ENCODE results near the gene CDH7. TPM values are rescaled to one million over a fixed set of nuclear protein-coding genes. Genes with fewer than 3 reads are reported as not detected.
A peak's percentile ranks its signal among the peaks of the same experiment; 100 is the strongest.

The CDH7 gene
- total RNA-seq, 1 experiment from 2014 or later: not detected

GRCh38 chr18:65811307-65811706 is 60.5 kb downstream of the CDH7 start:
- CTCF ChIA-PET: interaction anchor here (0.7 kb wide), 1 partner anchor 684 kb away, joined by 4 read pairs; no protein-coding TSS in a partner anchor
- DNase-seq: peak; percentile 4
- H3K9me3 Mint-ChIP-seq (ENCODE audit: low read depth, unreplicated experiment): no peaks in the 10 kb centered on the region
- H3K4me1 Mint-ChIP-seq (ENCODE audit: low read depth, unreplicated experiment): no peaks in the 10 kb centered on the region
- no TSS peak for BruUV-seq (replicated peaks)
- no peak overlapping the region for H3K4me3 Mint-ChIP-seq (ENCODE audit: low read depth, unreplicated experiment)
- intact Hi-C loops (cut with micrococcal nuclease; ENCODE audit: unreplicated experiment): no loop called here
- no peaks in the 10 kb centered on the region for H3K36me3 Mint-ChIP-seq (ENCODE audit: insufficient read depth, unreplicated experiment)
- no peak overlapping the region for H3K27ac Mint-ChIP-seq (ENCODE audit: unreplicated experiment)
- no peak for TF ChIP-seq CTCF (IDR thresholded peaks at IDR 0.05; ENCODE audit: unreplicated experiment)
- H3K27me3 Mint-ChIP-seq (ENCODE audit: unreplicated experiment): no peaks in the 10 kb centered on the region

GRCh38 chr18:65815506-65815905 is 64.7 kb downstream of the CDH7 start:
- no peak for DNase-seq
- H3K27ac Mint-ChIP-seq (ENCODE audit: unreplicated experiment): no peak overlapping the region
- CTCF ChIA-PET: interaction anchor here (0.5 kb wide), 1 partner anchor 46 kb away, joined by 3 read pairs; no protein-coding TSS in a partner anchor

GRCh38 chr18:65817178-65817577 is 66.4 kb downstream of the CDH7 start:
- no TSS peak for BruUV-seq (replicated peaks)
- intact Hi-C loops (cut with micrococcal nuclease; ENCODE audit: unreplicated experiment): no loop called here
- CTCF ChIA-PET: no interaction called here

More at GRCh38 chr18:65815506-65815905, 64.7 kb downstream of the CDH7 start:
- intact Hi-C loops (cut with micrococcal nuclease; ENCODE audit: unreplicated experiment): no loop called here
- Mint-ChIP-seq H3K4me3 (ENCODE audit: low read depth, unreplicated experiment) (no peak overlapping the region), H3K9me3 (ENCODE audit: low read depth, unreplicated experiment) (no peaks in the 10 kb centered on the region), H3K36me3 (ENCODE audit: insufficient read depth, unreplicated experiment) (no peaks in the 10 kb centered on the region), H3K27me3 (ENCODE audit: unreplicated experiment) (no peaks in the 10 kb centered on the region), H3K4me1 (ENCODE audit: low read depth, unreplicated experiment) (no peaks in the 10 kb centered on the region)
- no TSS peak for BruUV-seq (replicated peaks)
- no peak for TF ChIP-seq CTCF (IDR thresholded peaks at IDR 0.05; ENCODE audit: unreplicated experiment)

GRCh38 chr18:65821911-65822310 is 71.1 kb downstream of the CDH7 start:
- no peaks in the 10 kb centered on the region for H3K4me1 Mint-ChIP-seq (ENCODE audit: low read depth, unreplicated experiment)
- CTCF ChIA-PET: no interaction called here
- intact Hi-C loops (cut with micrococcal nuclease; ENCODE audit: unreplicated experiment): no loop called here
- no peak for DNase-seq
- no peaks in the 10 kb centered on the region for H3K36me3 Mint-ChIP-seq (ENCODE audit: insufficient read depth, unreplicated experiment)
- TF ChIP-seq CTCF (IDR thresholded peaks at IDR 0.05; ENCODE audit: unreplicated experiment): no peak
- no TSS peak for BruUV-seq (replicated peaks)
- no peaks in the 10 kb centered on the region for H3K9me3 Mint-ChIP-seq (ENCODE audit: low read depth, unreplicated experiment)
- H3K4me3 Mint-ChIP-seq (ENCODE audit: low read depth, unreplicated experiment): no peak overlapping the region
- no peak overlapping the region for H3K27ac Mint-ChIP-seq (ENCODE audit: unreplicated experiment)
- H3K27me3 Mint-ChIP-seq (ENCODE audit: unreplicated experiment): no peaks in the 10 kb centered on the region

More at GRCh38 chr18:65817178-65817577, 66.4 kb downstream of the CDH7 start:
- DNase-seq: no peak
- H3K36me3 Mint-ChIP-seq (ENCODE audit: insufficient read depth, unreplicated experiment): no peaks in the 10 kb centered on the region
- H3K9me3 Mint-ChIP-seq (ENCODE audit: low read depth, unreplicated experiment): no peaks in the 10 kb centered on the region
- no peaks in the 10 kb centered on the region for H3K4me1 Mint-ChIP-seq (ENCODE audit: low read depth, unreplicated experiment)
- TF ChIP-seq CTCF (IDR thresholded peaks at IDR 0.05; ENCODE audit: unreplicated experiment): no peak
- H3K27ac Mint-ChIP-seq (ENCODE audit: unreplicated experiment): no peak overlapping the region
- H3K27me3 Mint-ChIP-seq (ENCODE audit: unreplicated experiment): no peaks in the 10 kb centered on the region
- H3K4me3 Mint-ChIP-seq (ENCODE audit: low read depth, unreplicated experiment): no peak overlapping the region

Data from Calu3 (cell line).